Glutamatergic neuron (in vitro differentiated cells): ENCODE data around the gene TBC1D19. TPM values are rescaled to one million over a fixed set of nuclear protein-coding genes. Genes with fewer than 3 reads are reported as not detected.

ENCODE experiments used
- DNase-seq: peaks from one replicate; pipeline ENCODE4 v3.0.0; 2022
- H3K27ac Mint-ChIP-seq: one replicate; pipeline ENCODE4 v1.8.0; 2020; ENCODE audit warnings: mild to moderate bottlenecking, mixed read lengths, inconsistent platforms; ENCODE audit not compliant: unreplicated experiment
- H3K27me3 Mint-ChIP-seq: one replicate; pipeline ENCODE4 v1.8.0; 2020; ENCODE audit warnings: mild to moderate bottlenecking, moderate library complexity, mixed read lengths, inconsistent platforms; ENCODE audit not compliant: unreplicated experiment
- H3K36me3 Mint-ChIP-seq: one replicate; pipeline ENCODE4 v1.8.0; 2020; ENCODE audit warnings: mild to moderate bottlenecking, mixed read lengths, inconsistent platforms; ENCODE audit not compliant: unreplicated experiment
- H3K4me1 Mint-ChIP-seq: one replicate; pipeline ENCODE4 v1.8.0; 2020; ENCODE audit warnings: mild to moderate bottlenecking, low read depth, mixed read lengths, inconsistent platforms; ENCODE audit not compliant: unreplicated experiment
- H3K4me3 Mint-ChIP-seq: one replicate; pipeline ENCODE4 v1.8.0; 2020; ENCODE audit warnings: mild to moderate bottlenecking, mixed read lengths, inconsistent platforms; ENCODE audit not compliant: unreplicated experiment
- H3K9me3 Mint-ChIP-seq: one replicate; pipeline ENCODE4 v1.8.0; 2020; ENCODE audit warnings: mild to moderate bottlenecking, moderate library complexity, mixed read lengths, inconsistent platforms; ENCODE audit not compliant: unreplicated experiment
- total RNA-seq: library from RNA; stranded (reverse); fragmentation: NEBNext Ultra II Directional; extraction: Animal tissue kit (Norgen Biotek cat#: 25700); gene quantifications from one replicate; pipeline ENCODE4 v1.2.1, GENCODE V29; 2021; ENCODE audit not compliant: unreplicated experiment
- TF ChIP-seq, protein P1 (sequence below): fragments of 200-600 bp; sonication (generic); IDR thresholded peaks from one replicate; pipeline ENCODE4 v1.5.0; 2021; ENCODE audit not compliant: partially characterized antibody, unreplicated experiment

TBC1D19 gene
- total RNA-seq, 1 donor from 2014 or later, result 21.2 TPM

- Mint-ChIP-seq H3K9me3 (no peaks in the 10 kb centered on the region), H3K27ac (no peak overlapping the region), H3K36me3 (no peaks in the 10 kb centered on the region), H3K4me1 (no peaks in the 10 kb centered on the region), H3K4me3 (no peak overlapping the region), H3K27me3 (peaks cover 2% of the 10 kb centered on the region)
- TF ChIP-seq, protein P1, sequence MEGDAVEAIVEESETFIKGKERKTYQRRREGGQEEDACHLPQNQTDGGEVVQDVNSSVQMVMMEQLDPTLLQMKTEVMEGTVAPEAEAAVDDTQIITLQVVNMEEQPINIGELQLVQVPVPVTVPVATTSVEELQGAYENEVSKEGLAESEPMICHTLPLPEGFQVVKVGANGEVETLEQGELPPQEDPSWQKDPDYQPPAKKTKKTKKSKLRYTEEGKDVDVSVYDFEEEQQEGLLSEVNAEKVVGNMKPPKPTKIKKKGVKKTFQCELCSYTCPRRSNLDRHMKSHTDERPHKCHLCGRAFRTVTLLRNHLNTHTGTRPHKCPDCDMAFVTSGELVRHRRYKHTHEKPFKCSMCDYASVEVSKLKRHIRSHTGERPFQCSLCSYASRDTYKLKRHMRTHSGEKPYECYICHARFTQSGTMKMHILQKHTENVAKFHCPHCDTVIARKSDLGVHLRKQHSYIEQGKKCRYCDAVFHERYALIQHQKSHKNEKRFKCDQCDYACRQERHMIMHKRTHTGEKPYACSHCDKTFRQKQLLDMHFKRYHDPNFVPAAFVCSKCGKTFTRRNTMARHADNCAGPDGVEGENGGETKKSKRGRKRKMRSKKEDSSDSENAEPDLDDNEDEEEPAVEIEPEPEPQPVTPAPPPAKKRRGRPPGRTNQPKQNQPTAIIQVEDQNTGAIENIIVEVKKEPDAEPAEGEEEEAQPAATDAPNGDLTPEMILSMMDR, result no peak
- DNase-seq, result no peak
Measured at GRCh38 chr4:26751838-26752237, 168.0 kb downstream of the TBC1D19 start.

DNA sequence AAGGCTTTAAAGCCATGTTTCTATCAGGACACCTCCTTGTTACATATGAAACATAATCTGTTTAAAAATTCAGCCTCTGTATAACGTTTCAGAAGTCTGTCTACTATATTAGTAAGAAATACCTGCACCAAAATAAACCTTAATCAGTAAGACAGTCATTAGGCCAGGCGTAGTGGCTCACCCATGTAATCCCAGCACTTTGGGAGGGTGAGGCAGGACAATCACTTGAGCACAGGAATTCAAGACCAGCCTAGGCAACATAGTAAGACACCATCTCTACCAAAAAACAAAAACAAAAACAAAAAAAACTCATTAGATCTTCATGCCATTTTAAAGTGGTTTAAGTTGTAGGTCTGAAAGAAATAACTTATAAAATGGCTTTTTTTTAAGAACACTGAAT is 169.3 kb downstream of the TBC1D19 start:
- no peaks in the 10 kb centered on the region for H3K36me3 Mint-ChIP-seq
- H3K27ac Mint-ChIP-seq, result no peak overlapping the region
- no peaks in the 10 kb centered on the region for H3K4me1 Mint-ChIP-seq
- TF ChIP-seq, protein P1, result no peak
- no peak overlapping the region for H3K4me3 Mint-ChIP-seq
- H3K9me3 Mint-ChIP-seq, result no peaks in the 10 kb centered on the region
- H3K27me3 Mint-ChIP-seq, result peaks cover 2% of the 10 kb centered on the region
- DNase-seq, result no peak

GRCh38 chr4:26753617-26754016 is 169.7 kb downstream of the TBC1D19 start:
- H3K4me3 Mint-ChIP-seq, result no peak overlapping the region
- H3K27me3 Mint-ChIP-seq, result peaks cover 2% of the 10 kb centered on the region
- TF ChIP-seq, protein P1, result no peak
- H3K9me3 Mint-ChIP-seq, result no peaks in the 10 kb centered on the region
- H3K4me1 Mint-ChIP-seq, result no peaks in the 10 kb centered on the region
- DNase-seq, result no peak
- no peaks in the 10 kb centered on the region for H3K36me3 Mint-ChIP-seq
- H3K27ac Mint-ChIP-seq, result no peak overlapping the region

GRCh38 chr4:26757751-26758150 is 173.9 kb downstream of the TBC1D19 start:
- no peaks in the 10 kb centered on the region for H3K4me1 Mint-ChIP-seq
- no peak overlapping the region for H3K27ac Mint-ChIP-seq

DNA sequence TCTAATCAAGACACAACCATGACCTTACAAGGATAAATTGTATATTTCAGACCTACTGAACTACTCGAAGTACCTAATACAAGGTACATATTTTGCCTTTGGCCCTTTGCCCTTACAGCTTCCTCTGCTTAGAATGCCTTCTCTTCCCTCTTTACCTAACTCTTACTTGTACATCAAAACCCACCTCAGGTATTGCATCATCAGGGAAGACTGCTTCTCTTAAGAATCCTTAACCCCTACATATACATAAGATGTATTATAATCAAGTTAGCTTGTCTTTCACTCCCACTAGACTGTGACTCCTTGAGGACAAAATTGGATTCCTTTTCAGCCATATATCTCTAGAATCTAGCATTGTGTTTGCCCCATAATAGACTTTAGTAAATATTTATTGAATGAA is 175.0 kb downstream of the TBC1D19 start:
- no peak for DNase-seq
- H3K27me3 Mint-ChIP-seq, result no peaks in the 10 kb centered on the region
- H3K27ac Mint-ChIP-seq, result no peak overlapping the region
- no peak overlapping the region for H3K4me3 Mint-ChIP-seq
- no peaks in the 10 kb centered on the region for H3K9me3 Mint-ChIP-seq
- H3K36me3 Mint-ChIP-seq, result peaks cover 4% of the 10 kb centered on the region
- H3K4me1 Mint-ChIP-seq, result no peaks in the 10 kb centered on the region
- TF ChIP-seq, protein P1, result no peak

More at GRCh38 chr4:26757751-26758150, 173.9 kb downstream of the TBC1D19 start:
- peaks cover 4% of the 10 kb centered on the region for H3K36me3 Mint-ChIP-seq
- H3K27me3 Mint-ChIP-seq, result peaks cover 2% of the 10 kb centered on the region
- TF ChIP-seq, protein P1, result no peak
- no peak overlapping the region for H3K4me3 Mint-ChIP-seq
- no peak for DNase-seq
- H3K9me3 Mint-ChIP-seq, result no peaks in the 10 kb centered on the region
